HEK293 (cell line): ENCODE measurements around the gene EIF3B.
"Not testable (repeated sequence)": the region's sequence is repeated elsewhere in the genome, so short reads cannot be mapped to it uniquely, and the experiment has no call there.

Source experiments
- CTCF ChIA-PET: fragments of 350-600 bp; formaldehyde crosslinking; extraction: SDS; loops from one replicate; lab custom pipeline; 2021; ENCODE audit warnings: antibody characterized with exemption; lab: Yijun Ruan, JAX
- POLR2A ChIA-PET: fragments of 300-600 bp; formaldehyde crosslinking; extraction: SDS; loops from one replicate; lab custom pipeline; 2020; ENCODE audit warnings: antibody characterized with exemption, inconsistent platforms; lab: Yijun Ruan, JAX
- H3K27ac ChIP-seq: fragments of 200-500 bp; sonication (Bioruptor generic); 2 replicates; pipeline ENCODE4 v1.5.1; 2014; ENCODE audit warnings: low read depth, low read length, control low read depth, inconsistent platforms; ENCODE audit errors: extremely low read depth
- H3K36me3 ChIP-seq, 2 experiments: fragments of 200-500 bp in 1 of 2; sonication (Bioruptor generic) in 1 of 2; 1 replicate in 1 of 2; 2 replicates in 1 of 2; pipeline ENCODE4 v1.5.1; 2014 to 2017; ENCODE audit warnings: inconsistent platforms in 2 of 2, low read length in 2 of 2; ENCODE audit not compliant: control insufficient read depth in 2 of 2, insufficient read depth in 1 of 2
- H3K4me1 ChIP-seq: fragments of 200-500 bp; sonication (Bioruptor generic); 2 replicates; pipeline ENCODE4 v1.5.1; 2014; ENCODE audit warnings: mild to moderate bottlenecking, low read length, inconsistent platforms; ENCODE audit not compliant: control insufficient read depth, insufficient read depth
- H3K4me3 ChIP-seq: 2 replicates; pipeline ENCODE4 v1.5.1; 2011; ENCODE audit warnings: low read depth, mild to moderate bottlenecking, control low read depth, low read length, moderate library complexity
- H3K9me3 ChIP-seq: fragments of 200-500 bp; sonication (Bioruptor generic); 2 replicates; pipeline ENCODE4 v1.5.1; 2014; ENCODE audit warnings: low read depth, low read length, inconsistent platforms; ENCODE audit not compliant: control insufficient read depth, insufficient read depth
- BCL11B ChIP-seq: fragments of 450-650 bp; formaldehyde crosslinking; IDR thresholded peaks from 2 replicates; pipeline ENCODE4 v1.5.1; 2016; ENCODE audit warnings: low read depth, missing biosample characterization, missing genetic modification characterization
- EGR2 ChIP-seq: fragments of 450-650 bp; formaldehyde crosslinking; IDR thresholded peaks from 2 replicates; pipeline ENCODE4 v1.5.1; 2016; ENCODE audit warnings: low read depth, missing biosample characterization, missing genetic modification characterization
- GLI2 ChIP-seq: fragments of 450-650 bp; formaldehyde crosslinking; IDR thresholded peaks from 2 replicates; pipeline ENCODE4; 2017; ENCODE audit warnings: missing biosample characterization, missing genetic modification characterization, low read depth, borderline replicate concordance
- IKZF3 ChIP-seq: fragments of 450-650 bp; IDR thresholded peaks from 2 replicates; pipeline ENCODE4 v1.5.0; 2018; ENCODE audit warnings: missing biosample characterization, mild to moderate bottlenecking, missing genetic modification characterization, moderate library complexity
- KLF1 ChIP-seq: fragments of 450-650 bp; formaldehyde crosslinking; IDR thresholded peaks from 2 replicates; pipeline ENCODE4 v1.5.1; 2016; ENCODE audit warnings: missing biosample characterization, missing genetic modification characterization
- KLF7 ChIP-seq: fragments of 450-650 bp; formaldehyde crosslinking; IDR thresholded peaks from 2 replicates; pipeline ENCODE4 v1.5.1; 2016; ENCODE audit warnings: missing biosample characterization, missing genetic modification characterization, borderline replicate concordance
- KLF9 ChIP-seq: fragments of 450-650 bp; formaldehyde crosslinking; IDR thresholded peaks from 2 replicates; pipeline ENCODE4 v1.5.1; 2016; ENCODE audit warnings: missing biosample characterization, missing genetic modification characterization, low read depth
- MYNN ChIP-seq: fragments of 450-650 bp; formaldehyde crosslinking; IDR thresholded peaks from 2 replicates; pipeline ENCODE4 v1.5.1; 2016; ENCODE audit warnings: missing biosample characterization, missing genetic modification characterization, borderline replicate concordance
- PRDM1 ChIP-seq: fragments of 450-650 bp; formaldehyde crosslinking; IDR thresholded peaks from 2 replicates; pipeline ENCODE4; 2016; ENCODE audit warnings: missing biosample characterization, missing genetic modification characterization
- SP2 ChIP-seq: fragments of 450-650 bp; formaldehyde crosslinking; IDR thresholded peaks from 2 replicates; pipeline ENCODE4 v1.5.1; 2016; ENCODE audit warnings: missing biosample characterization, missing genetic modification characterization
- ZBTB17 ChIP-seq: fragments of 450-650 bp; formaldehyde crosslinking; IDR thresholded peaks from 2 replicates; pipeline ENCODE4 v1.5.1; 2016; ENCODE audit warnings: missing biosample characterization, missing genetic modification characterization
- ZEB2 ChIP-seq: fragments of 450-650 bp; formaldehyde crosslinking; IDR thresholded peaks from 2 replicates; pipeline ENCODE4 v1.5.1; 2016; ENCODE audit warnings: missing biosample characterization, missing genetic modification characterization
- ZFHX2 ChIP-seq: fragments of 450-650 bp; formaldehyde crosslinking; conservative IDR thresholded peaks from 2 replicates; pipeline ENCODE4 v1.5.1; 2016; ENCODE audit warnings: missing biosample characterization, missing genetic modification characterization
- ZNF16 ChIP-seq: fragments of 450-650 bp; formaldehyde crosslinking; IDR thresholded peaks from 2 replicates; pipeline ENCODE4 v1.5.1; 2016; ENCODE audit warnings: low read depth, missing biosample characterization, missing genetic modification characterization
- ZNF175 ChIP-seq: fragments of 450-650 bp; formaldehyde crosslinking; IDR thresholded peaks from 2 replicates; pipeline ENCODE4 v1.5.1; 2016; ENCODE audit warnings: missing biosample characterization, missing genetic modification characterization
- ZNF24 ChIP-seq: fragments of 450-650 bp; formaldehyde crosslinking; IDR thresholded peaks from 2 replicates; pipeline ENCODE4 v1.5.1; 2016; ENCODE audit warnings: missing biosample characterization, missing genetic modification characterization
- ZNF366 ChIP-seq: fragments of 450-650 bp; formaldehyde crosslinking; conservative IDR thresholded peaks from 2 replicates; pipeline ENCODE4 v1.5.1; 2016; ENCODE audit warnings: missing biosample characterization, missing genetic modification characterization
- ZNF391 ChIP-seq: fragments of 450-650 bp; formaldehyde crosslinking; IDR thresholded peaks from 2 replicates; pipeline ENCODE4 v1.5.1; 2016; ENCODE audit warnings: low read depth, missing biosample characterization, missing genetic modification characterization, borderline replicate concordance
- ZNF501 ChIP-seq: fragments of 450-650 bp; formaldehyde crosslinking; IDR thresholded peaks from 2 replicates; pipeline ENCODE4 v1.5.1; 2016; ENCODE audit warnings: missing biosample characterization, missing genetic modification characterization
- ZNF549 ChIP-seq: fragments of 450-650 bp; IDR thresholded peaks from 2 replicates; pipeline ENCODE4 v1.5.1; 2018; ENCODE audit warnings: missing biosample characterization, missing genetic modification characterization, mild to moderate bottlenecking, inconsistent platforms, moderate library complexity
- ZNF580 ChIP-seq: fragments of 450-650 bp; formaldehyde crosslinking; IDR thresholded peaks from 2 replicates; pipeline ENCODE4 v1.5.1; 2016; ENCODE audit warnings: missing biosample characterization, missing genetic modification characterization
- ZNF624 ChIP-seq: fragments of 450-650 bp; formaldehyde crosslinking; IDR thresholded peaks from 2 replicates; pipeline ENCODE4 v1.5.1; 2017; ENCODE audit warnings: missing biosample characterization, missing genetic modification characterization
- ZNF785 ChIP-seq: fragments of 450-650 bp; formaldehyde crosslinking; IDR thresholded peaks from 2 replicates; pipeline ENCODE4 v1.5.1; 2016; ENCODE audit warnings: missing biosample characterization, missing genetic modification characterization
- ZXDB ChIP-seq: fragments of 450-650 bp; formaldehyde crosslinking; IDR thresholded peaks from 2 replicates; pipeline ENCODE4 v1.5.1; 2016; ENCODE audit warnings: missing biosample characterization, missing genetic modification characterization

The EIF3B gene

DNA sequence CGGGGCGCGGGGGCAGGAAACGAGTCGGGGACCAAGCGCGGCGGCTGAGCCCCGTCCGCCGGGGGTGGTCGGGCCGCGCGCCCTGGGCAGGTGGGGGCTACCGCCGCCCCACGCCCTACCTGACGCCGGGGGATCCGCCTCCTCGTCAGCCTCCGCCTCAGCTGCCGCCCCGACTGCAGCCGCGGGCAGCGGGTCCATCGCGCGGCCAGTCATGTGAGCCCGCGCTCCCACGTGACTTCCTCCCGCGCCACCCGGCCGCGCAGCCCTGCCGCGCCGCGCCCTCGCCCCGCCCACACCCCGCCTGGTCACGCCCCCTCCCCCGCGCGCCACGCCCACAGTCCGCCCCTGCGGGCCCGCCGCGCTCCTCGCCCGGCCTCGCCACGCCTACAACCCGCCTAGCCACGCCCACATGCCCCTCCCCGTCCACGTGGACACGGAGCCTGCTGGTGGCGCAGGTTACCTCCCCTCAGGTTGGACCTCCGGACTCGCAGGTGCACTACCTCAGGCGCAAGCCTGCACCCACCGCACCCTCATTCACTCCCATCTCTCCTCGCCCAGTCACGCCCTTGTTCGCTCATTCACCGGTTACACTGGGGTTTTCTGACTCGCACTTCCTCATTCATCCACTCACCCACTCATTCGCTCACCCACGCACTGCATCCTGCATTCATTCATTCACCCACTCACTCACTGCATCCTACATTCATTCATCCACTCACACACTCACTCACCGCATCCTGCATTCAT is 40.2 kb upstream of the EIF3B start, which contains the start of gene SNX8 (continued):
- TF ChIP-seq ZXDB (peak; percentile 45; the same call in 1 of the 2 replicates), ZBTB17 (peak; percentile 66; the same call in 1 of the 2 replicates), ZEB2 (peak; percentile 45), MYNN (no peak), KLF7 (tag by site-specific recombination) (peak; percentile 35; the same call in 1 of the 2 replicates), KLF9 (tag by site-specific recombination) (peak; percentile 98), KLF1 (tag by site-specific recombination) (peak; percentile 99)

GRCh38 chr7:2314956-2315530 is 39.6 kb upstream of the EIF3B start:
- H3K4me1 ChIP-seq, H3K27ac ChIP-seq, CTCF ChIA-PET: not testable (repeated sequence)

DNA sequence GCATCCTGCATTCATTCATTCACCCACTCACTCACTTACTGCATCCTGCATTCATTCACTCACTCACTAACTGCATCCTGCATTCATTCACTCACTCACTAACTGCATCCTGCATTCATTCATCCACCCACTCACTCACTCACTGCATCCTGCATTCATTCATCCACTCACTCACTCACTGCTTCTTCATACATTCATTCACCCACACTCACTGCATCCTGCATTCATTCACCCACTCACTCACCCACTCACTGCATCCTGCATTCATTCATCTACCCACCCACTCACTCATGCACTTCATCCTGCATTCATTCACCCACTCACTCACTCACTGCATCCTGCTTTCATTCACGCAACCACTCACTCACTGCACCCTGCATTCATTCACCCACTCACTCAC is 38.8 kb upstream of the EIF3B start:
- ChIA-PET CTCF (no interaction called here), POLR2A (no interaction called here)
- no peak overlapping the region for H3K27ac ChIP-seq
- no peaks in the 10 kb centered on the region for H3K4me1 ChIP-seq
- H3K4me3 ChIP-seq: no peak overlapping the region
- H3K36me3 ChIP-seq: no peaks in the 10 kb centered on the region
- no peaks in the 10 kb centered on the region for H3K9me3 ChIP-seq
- TF ChIP-seq ZFHX2 (tag by site-specific recombination) (peak; percentile 47), SP2 (tag by site-specific recombination) (no peak), IKZF3 (no peak), EGR2 (tag by site-specific recombination) (peak; percentile 49; the same call in 1 of the 2 replicates), ZNF501 (no peak)

More at GRCh38 chr7:2314956-2315530, 39.6 kb upstream of the EIF3B start:
- H3K36me3 ChIP-seq, H3K9me3 ChIP-seq, POLR2A ChIA-PET: not testable (repeated sequence)
- TF ChIP-seq ZNF785 (peak; percentile 10; the same call in 1 of the 2 replicates), ZNF366 (tag by site-specific recombination) (peak; percentile 76), ZNF24 (tag by site-specific recombination) (peak; percentile 94), ZNF580 (peak; percentile 50; the same call in 1 of the 2 replicates), ZFHX2 (tag by site-specific recombination) (peak; percentile 67), PRDM1 (peak; percentile 73; the same call in 1 of the 2 replicates)
- H3K4me3 ChIP-seq: peak overlapping the region; percentile 23

GRCh38 chr7:2316578-2316977 is 38.0 kb upstream of the EIF3B start:
- Histone ChIP-seq H3K4me1 (no peaks in the 10 kb centered on the region), H3K36me3 (no peaks in the 10 kb centered on the region), H3K4me3 (no peak overlapping the region), H3K9me3 (no peaks in the 10 kb centered on the region), H3K27ac (no peak overlapping the region)
- ChIA-PET POLR2A (no interaction called here), CTCF (no interaction called here)
- no peak for TF ChIP-seq SP2 (tag by site-specific recombination)
- no peak for TF ChIP-seq BCL11B (tag by site-specific recombination)
- no peak for TF ChIP-seq GLI2 (tag by site-specific recombination)
- TF ChIP-seq EGR2 (tag by site-specific recombination): peak; percentile 52
- TF ChIP-seq ZNF391 (tag by site-specific recombination): no peak
- TF ChIP-seq ZNF549: no peak
- peak; percentile 55; the same call in 1 of the 2 replicates for TF ChIP-seq ZFHX2 (tag by site-specific recombination)
- TF ChIP-seq ZNF624 (tag by site-specific recombination): no peak
- no peak for TF ChIP-seq ZNF175
- peak; percentile 28; the same call in 1 of the 2 replicates for TF ChIP-seq ZNF24 (tag by site-specific recombination)
- TF ChIP-seq KLF9 (tag by site-specific recombination): no peak
- TF ChIP-seq ZNF16 (tag by site-specific recombination): no peak
